Retinal pigment epithelial cell (primary cell): ENCODE data around the gene TOR1AIP2.
A peak's percentile ranks its signal among the peaks of the same experiment; 100 is the strongest.

ENCODE experiments used
- DNase-seq: peaks from one replicate; pipeline ENCODE4 v3.0.0-alpha.2; 2010; ENCODE audit warnings: low read depth
- H3K4me3 ChIP-seq: 2 replicates; pipeline ENCODE4 v1.5.1; 2011; ENCODE audit warnings: mild to moderate bottlenecking, low read length, control low read depth, moderate library complexity
- TF ChIP-seq, protein P1 (sequence below): conservative IDR thresholded peaks from 2 replicates; pipeline ENCODE4 v1.5.1; 2011; ENCODE audit warnings: low read depth, low read length, control low read depth, inconsistent platforms

Gene TOR1AIP2

DNA sequence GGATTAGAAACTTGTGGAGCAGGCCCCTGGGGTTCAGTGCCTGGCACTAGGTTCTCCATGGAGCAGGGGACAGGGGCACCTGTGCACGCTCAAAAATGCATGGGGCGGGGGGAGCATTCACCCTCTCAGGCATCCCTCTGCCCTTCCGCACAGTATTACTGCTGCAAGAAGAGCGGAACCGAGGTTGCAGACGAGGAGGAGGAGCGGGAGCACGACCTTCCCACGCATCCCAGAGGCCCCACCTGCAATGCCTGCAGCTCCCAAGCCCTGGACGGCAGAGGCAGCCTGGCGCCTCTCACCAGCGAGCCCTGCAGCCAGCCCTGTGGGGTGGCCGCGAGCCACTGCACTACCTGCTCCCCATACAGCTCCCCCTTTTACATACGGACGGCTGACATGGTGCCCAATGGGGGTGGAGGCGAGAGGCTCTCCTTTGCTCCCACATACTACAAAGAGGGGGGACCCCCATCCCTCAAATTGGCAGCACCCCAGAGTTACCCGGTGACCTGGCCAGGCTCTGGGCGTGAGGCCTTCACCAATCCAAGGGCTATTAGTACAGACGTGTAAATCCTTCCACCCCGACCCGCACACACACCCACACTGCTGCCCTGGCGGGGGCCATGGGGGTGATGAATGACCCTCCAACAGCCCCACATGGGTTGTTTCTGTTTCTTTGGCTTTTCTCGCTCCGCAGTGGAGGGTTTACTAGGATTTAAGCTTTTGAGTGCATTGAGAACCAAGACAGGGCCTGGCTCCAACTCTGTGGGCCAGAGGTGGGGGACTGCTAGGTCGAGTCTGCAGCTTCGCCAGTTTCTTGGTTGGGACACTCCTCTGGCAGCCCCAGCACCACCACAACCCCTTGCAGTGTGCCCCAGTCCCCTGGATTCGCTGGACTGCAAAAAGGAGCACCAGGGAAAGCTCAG lies 63.7 kb downstream of the TOR1AIP2 start:
- TF ChIP-seq, protein P1, sequence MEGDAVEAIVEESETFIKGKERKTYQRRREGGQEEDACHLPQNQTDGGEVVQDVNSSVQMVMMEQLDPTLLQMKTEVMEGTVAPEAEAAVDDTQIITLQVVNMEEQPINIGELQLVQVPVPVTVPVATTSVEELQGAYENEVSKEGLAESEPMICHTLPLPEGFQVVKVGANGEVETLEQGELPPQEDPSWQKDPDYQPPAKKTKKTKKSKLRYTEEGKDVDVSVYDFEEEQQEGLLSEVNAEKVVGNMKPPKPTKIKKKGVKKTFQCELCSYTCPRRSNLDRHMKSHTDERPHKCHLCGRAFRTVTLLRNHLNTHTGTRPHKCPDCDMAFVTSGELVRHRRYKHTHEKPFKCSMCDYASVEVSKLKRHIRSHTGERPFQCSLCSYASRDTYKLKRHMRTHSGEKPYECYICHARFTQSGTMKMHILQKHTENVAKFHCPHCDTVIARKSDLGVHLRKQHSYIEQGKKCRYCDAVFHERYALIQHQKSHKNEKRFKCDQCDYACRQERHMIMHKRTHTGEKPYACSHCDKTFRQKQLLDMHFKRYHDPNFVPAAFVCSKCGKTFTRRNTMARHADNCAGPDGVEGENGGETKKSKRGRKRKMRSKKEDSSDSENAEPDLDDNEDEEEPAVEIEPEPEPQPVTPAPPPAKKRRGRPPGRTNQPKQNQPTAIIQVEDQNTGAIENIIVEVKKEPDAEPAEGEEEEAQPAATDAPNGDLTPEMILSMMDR: no peak
- no peak overlapping the region for H3K4me3 ChIP-seq

DNA sequence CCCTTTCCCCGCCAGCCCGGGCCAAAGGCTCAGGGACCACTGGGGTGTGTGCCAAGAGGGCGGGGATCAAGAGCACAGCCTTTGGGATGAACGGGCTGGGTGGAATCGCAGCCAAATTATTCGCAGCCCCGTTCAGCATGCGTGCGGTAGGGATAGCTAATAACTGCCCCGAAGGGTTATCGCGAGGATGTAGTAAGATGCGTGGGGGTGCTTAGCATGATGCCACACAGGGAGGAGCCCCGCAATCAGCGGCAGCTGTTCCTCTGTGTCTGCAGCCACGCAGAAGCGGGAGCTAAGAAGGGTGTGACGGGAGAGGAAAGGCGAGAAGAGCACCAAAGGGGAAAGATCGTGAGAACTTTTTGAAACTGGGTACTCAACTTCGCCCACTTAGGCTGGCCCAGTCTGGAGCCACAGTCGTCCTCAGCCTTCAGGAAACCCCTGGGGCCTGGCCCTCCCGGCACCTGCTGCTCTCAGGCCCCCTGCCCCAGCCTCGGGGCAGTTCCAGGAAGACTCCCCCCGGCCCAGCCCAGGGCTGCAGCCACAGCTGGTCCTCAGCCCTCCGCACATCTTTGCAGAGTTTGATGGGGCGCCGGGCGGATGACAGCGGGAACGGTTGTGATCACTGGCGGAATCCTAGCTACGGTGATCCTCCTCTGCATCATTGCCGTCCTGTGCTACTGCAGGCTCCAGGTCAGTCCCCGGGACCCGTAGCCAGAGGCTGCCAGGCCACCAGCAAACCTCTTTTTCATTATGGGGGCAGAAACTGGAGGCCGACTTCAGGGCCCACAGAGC lies 64.9 kb downstream of the TOR1AIP2 start:
- no peak overlapping the region for H3K4me3 ChIP-seq
- TF ChIP-seq, protein P1: no peak
- DNase-seq: no peak

More for the DNA sequence above, 63.7 kb downstream of the TOR1AIP2 start:
- no peak for DNase-seq

DNA sequence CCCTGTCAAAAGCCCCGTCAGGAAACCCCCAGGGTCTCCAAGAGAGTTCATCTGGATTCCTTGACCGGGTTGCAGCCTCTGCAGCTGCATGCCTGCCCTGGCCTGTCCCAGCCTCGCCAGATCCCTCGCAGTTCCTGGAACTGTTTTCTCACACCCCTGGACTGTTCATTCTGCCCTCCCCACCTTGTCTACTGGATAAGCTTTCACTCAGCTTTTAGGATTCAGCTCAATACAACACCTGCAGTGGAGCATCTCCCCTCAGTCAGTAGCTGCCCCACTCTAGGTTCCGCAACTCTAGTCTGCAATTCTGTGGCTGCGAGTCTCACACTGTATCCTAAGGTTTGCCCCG lies 67.3 kb downstream of the TOR1AIP2 start:
- H3K4me3 ChIP-seq: no peak overlapping the region
- TF ChIP-seq, protein P1: no peak
- no peak for DNase-seq

DNA sequence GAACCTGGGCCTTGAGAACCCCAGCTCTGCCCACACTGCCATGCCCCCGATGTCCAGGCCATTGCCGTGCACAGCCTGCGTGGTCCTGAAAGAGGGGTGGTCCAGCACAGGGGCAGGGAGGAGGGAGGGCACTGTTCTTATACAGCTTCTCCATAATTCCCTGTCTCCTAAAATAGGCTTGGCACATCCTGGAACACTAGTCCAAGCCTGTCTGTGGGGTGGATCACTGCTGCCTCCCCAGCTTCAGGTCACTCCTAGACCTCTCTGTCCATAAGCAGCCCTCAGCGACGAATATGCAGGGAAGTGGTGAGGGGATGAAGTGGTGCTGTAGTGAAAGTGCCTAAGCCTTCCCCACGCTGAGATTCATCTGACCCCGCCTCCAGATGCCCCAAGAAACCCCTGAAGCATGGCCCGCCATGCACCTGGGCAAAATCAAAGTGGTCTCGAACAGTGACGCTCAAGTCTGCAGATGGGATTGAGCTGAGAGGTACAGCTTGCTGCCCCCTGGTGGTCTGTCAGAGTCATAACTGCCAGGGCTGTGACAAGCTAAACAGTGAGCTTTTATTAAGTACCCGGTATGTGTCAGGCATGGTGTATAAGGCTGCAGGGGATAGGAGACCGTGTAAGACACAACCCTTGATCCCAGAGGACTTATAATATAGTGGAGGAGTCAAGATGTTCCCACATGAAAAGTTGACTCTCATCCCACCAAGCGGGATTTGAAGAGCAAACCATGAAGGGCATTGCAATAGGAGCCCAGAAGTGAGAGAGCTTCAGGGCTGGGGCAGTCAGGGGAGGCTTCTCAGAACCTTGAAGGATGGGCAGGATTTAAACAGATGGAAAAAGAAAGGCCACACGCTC lies 67.9 kb downstream of the TOR1AIP2 start:
- TF ChIP-seq, protein P1: peak; percentile 97
- no peak overlapping the region for H3K4me3 ChIP-seq
- DNase-seq: no peak

DNA sequence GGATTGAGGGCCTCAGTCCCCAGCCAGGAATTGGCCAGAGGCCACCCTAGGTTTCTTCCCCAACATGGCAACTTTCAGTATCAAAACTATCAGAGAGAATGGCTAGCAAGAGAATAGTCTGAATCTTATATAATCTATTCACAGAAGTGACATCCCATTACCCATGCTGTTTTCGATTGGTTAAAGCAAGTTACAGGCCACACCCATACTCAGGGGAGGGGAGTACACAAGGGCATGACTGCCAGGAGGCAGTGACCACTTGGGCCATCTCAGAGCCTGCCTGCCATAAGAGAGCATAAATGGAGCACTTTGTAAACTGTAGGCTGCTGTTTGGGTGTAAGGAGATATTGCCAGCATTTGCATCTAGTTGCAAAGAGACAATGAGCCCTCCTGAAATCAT lies 69.1 kb downstream of the TOR1AIP2 start:
- DNase-seq: no peak
- TF ChIP-seq, protein P1: no peak
- H3K4me3 ChIP-seq: no peak overlapping the region

DNA sequence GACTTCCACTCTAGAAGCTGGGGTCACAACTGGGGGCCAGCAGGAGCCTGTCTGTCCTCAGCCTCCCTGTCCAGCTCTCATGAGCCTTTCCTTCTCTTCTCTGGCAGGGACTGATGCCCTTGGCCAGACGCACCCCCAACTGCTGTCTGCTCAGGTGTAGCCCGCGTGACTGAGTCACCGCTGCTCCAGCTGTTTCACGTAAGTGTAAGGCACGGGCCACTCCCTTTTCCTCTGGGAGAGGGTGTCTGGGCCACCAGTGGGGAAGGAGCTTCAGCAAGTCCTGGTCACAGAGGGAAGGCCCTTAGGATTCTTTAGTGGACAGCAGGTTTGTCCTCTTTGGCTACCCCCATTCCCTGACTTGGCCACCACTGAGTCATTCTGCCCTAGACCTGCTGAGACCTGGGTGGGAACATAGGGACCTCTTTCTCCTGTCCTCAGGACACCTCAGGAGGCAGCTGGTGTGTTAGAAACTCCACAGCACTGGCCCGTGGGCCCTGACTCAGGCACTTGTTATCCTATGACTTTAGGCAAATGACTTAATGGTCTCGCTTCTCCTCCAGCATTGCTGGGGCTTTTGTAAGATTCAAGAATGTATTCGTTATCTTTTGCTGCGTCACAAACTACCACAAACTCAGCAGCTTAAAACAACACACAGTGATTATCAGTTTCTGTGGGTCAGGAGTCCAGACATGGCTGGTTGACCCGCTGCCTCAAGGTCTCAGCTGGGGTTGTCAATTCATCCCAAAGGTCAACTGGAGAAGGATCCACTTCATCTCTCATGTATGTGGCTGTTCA lies 69.7 kb downstream of the TOR1AIP2 start:
- H3K4me3 ChIP-seq: no peak overlapping the region
- TF ChIP-seq, protein P1: no peak
- no peak for DNase-seq
